Liver (tissue), 9 donors: ENCODE results near the gene CCR7. TPM values are rescaled to one million over a fixed set of nuclear protein-coding genes. Genes with fewer than 3 reads are reported as not detected.

Source experiments
- DNase-seq: peaks from one replicate; pipeline ENCODE4 v3.0.0-alpha.2; 2017; ENCODE audit warnings: low spot score
- H3K27ac ChIP-seq, 2 donors: one replicate each; pipeline ENCODE4 v1.7.0; 2013; ENCODE audit warnings: inconsistent platforms in 2 of 2, low read length in 2 of 2, control low read depth in 1 of 2, low read depth in 1 of 2, mild to moderate bottlenecking in 1 of 2
- H3K27me3 ChIP-seq, 4 donors: one replicate each; pipeline versions ENCODE4 v1.6.1 to v1.7.0; 2013; ENCODE audit warnings: low read length in 3 of 4, inconsistent platforms in 1 of 4, mild to moderate bottlenecking in 1 of 4, moderate library complexity in 1 of 4; ENCODE audit not compliant: control insufficient read depth in 4 of 4, insufficient read depth in 4 of 4
- H3K36me3 ChIP-seq, 4 donors: one replicate each; pipeline versions ENCODE4 v1.6.1 to v1.7.0; 2013; ENCODE audit warnings: low read length in 3 of 4, mild to moderate bottlenecking in 3 of 4, low read depth in 1 of 4, moderate library complexity in 1 of 4; ENCODE audit not compliant: control insufficient read depth in 4 of 4, insufficient read depth in 3 of 4
- H3K4me1 ChIP-seq, 4 donors: one replicate each; pipeline versions ENCODE4 v1.6.1 to v1.7.0; 2013; ENCODE audit warnings: low read length in 3 of 4, mild to moderate bottlenecking in 3 of 4, moderate library complexity in 1 of 4; ENCODE audit not compliant: control insufficient read depth in 4 of 4, insufficient read depth in 4 of 4
- H3K4me3 ChIP-seq, 3 donors: one replicate each; pipeline versions ENCODE4 v1.6.1 to v1.7.0; 2013; ENCODE audit warnings: low read length in 3 of 3, control low read depth in 1 of 3, low read depth in 1 of 3, mild to moderate bottlenecking in 1 of 3
- H3K9ac ChIP-seq, 2 donors: one replicate each; pipeline ENCODE4 v1.7.0; 2013; ENCODE audit warnings: low read length in 2 of 2, mild to moderate bottlenecking in 2 of 2, moderate library complexity in 2 of 2, control low read depth in 1 of 2, low read depth in 1 of 2
- H3K9me3 ChIP-seq, 4 donors: one replicate each; pipeline versions ENCODE4 v1.6.1 to v1.7.0; 2013; ENCODE audit warnings: low read length in 3 of 4; ENCODE audit not compliant: control insufficient read depth in 4 of 4
- ATF3 ChIP-seq: IDR thresholded peaks from 2 replicates; pipeline ENCODE4 v1.6.1; 2016; ENCODE audit warnings: antibody characterized with exemption
- CTCF ChIP-seq: fragments of 150-350 bp; IDR thresholded peaks from 2 replicates; pipeline ENCODE4 v1.5.1; 2017; ENCODE audit warnings: improper control_type of control experiment, low read depth, low read length; ENCODE audit not compliant: missing input control
- EGR1 ChIP-seq, 2 donors: IDR thresholded peaks; 2 replicates each; pipeline ENCODE4 v1.6.1; 2016 to 2018; ENCODE audit warnings: antibody characterized with exemption in 2 of 2, low read depth in 2 of 2
- FOXA2 ChIP-seq: IDR thresholded peaks from 2 replicates; pipeline ENCODE4 v1.6.1; 2016; ENCODE audit warnings: antibody characterized with exemption
- HNF4G ChIP-seq: IDR thresholded peaks from 2 replicates; pipeline ENCODE4 v1.6.1; 2016; ENCODE audit warnings: antibody characterized with exemption
- JUND ChIP-seq, 2 donors: IDR thresholded peaks; 2 replicates each; pipeline ENCODE4 v1.6.1; 2016; ENCODE audit warnings: antibody characterized with exemption in 2 of 2
- NR2F2 ChIP-seq: IDR thresholded peaks from 2 replicates; pipeline ENCODE4 v1.6.1; 2016; ENCODE audit warnings: antibody characterized with exemption
- RAD21 ChIP-seq, 2 donors: IDR thresholded peaks; 2 replicates each; pipeline ENCODE4 v1.6.1; 2016; ENCODE audit warnings: antibody characterized with exemption in 2 of 2, mild to moderate bottlenecking in 2 of 2
- REST ChIP-seq: IDR thresholded peaks from 2 replicates; pipeline ENCODE4 v1.6.1; 2016; ENCODE audit warnings: antibody characterized with exemption, mild to moderate bottlenecking
- RXRA ChIP-seq, 2 donors: IDR thresholded peaks; 2 replicates each; pipeline ENCODE4 v1.6.1; 2017 to 2018; ENCODE audit warnings: antibody characterized with exemption in 2 of 2, mild to moderate bottlenecking in 1 of 2
- SP1 ChIP-seq: IDR thresholded peaks from 2 replicates; pipeline ENCODE4 v1.6.1; 2018; ENCODE audit warnings: antibody characterized with exemption, mild to moderate bottlenecking
- TAF1 ChIP-seq: conservative IDR thresholded peaks from 2 replicates; pipeline ENCODE4 v1.6.1; 2016; ENCODE audit warnings: antibody characterized with exemption, mild to moderate bottlenecking
- YY1 ChIP-seq: IDR thresholded peaks from 2 replicates; pipeline ENCODE4 v1.6.1; 2016; ENCODE audit warnings: antibody characterized with exemption, mild to moderate bottlenecking
- WGBS: extraction: QIAGEN DNeasy Blood & Tissue Kit; methylation state at CpG from one replicate; pipeline ENCODE4 v1.1.7; 2013; 5-methylcytosine and 5-hydroxymethylcytosine counted together
- polyA plus RNA-seq, 2 donors: library from polyadenylated mRNA; stranded (reverse) in 1 of 2; unstranded in 1 of 2; fragments of 200-250 nt in 1 of 2; fragments of >200 nt in 1 of 2; fragmentation: Nextera tagmentation in 1 of 2; extraction: Ambion mirVana in 1 of 2; gene quantifications; one replicate each; pipeline versions ENCODE4 v1.2.1 to v1.2.3, GENCODE V29; 2013 to 2015
- total RNA-seq, 2 donors: library from RNA; depleted of rRNA; stranded (reverse); fragments of >200 nt; gene quantifications; one replicate each; pipeline ENCODE4 v1.2.3, GENCODE V29; 2014
- donor health status: healthy.
- donor health status: healthy.
- donor health status: healthy.
- donor health status: healthy.
- donor health status: healthy.

Gene CCR7
- total and polyA plus RNA-seq, 4 donors = 0.08 to 0.89 (median 0.28) TPM

- DNase-seq = no peak
- TF ChIP-seq YY1 (no peak), RAD21 (IDR thresholded peaks at IDR 0.05) (no peak), JUND (IDR thresholded peaks at IDR 0.05) (no peak), REST (no peak), RXRA (IDR thresholded peaks at IDR 0.05) (no peak), HNF4G (no peak), ATF3 (no peak), FOXA2 (no peak), EGR1 (IDR thresholded peaks at IDR 0.05; ENCODE audit: low read depth in 2 of 2) (no peak), CTCF (no peak), SP1 (no peak), NR2F2 (no peak), TAF1 (no peak)
- H3K27ac ChIP-seq = no peak overlapping the region
- no peaks in the 10 kb centered on the region for H3K9me3 ChIP-seq
- no peaks in the 10 kb centered on the region for H3K36me3 ChIP-seq
- H3K9ac ChIP-seq = no peak overlapping the region
- no peaks in the 10 kb centered on the region for H3K4me1 ChIP-seq
- WGBS = 94% methylated on average over 5 of the region's 5 CpGs
- no peak overlapping the region for H3K4me3 ChIP-seq
- no peaks in the 10 kb centered on the region for H3K27me3 ChIP-seq
Measured at GRCh38 chr17:40506786-40507185, 58.5 kb downstream of the CCR7 start.

Other genes with a start within 250 kb of the CCR7 start
- under 1 TPM; 0.47 to 0.59 TPM for gene GJD3, start 200.7 kb downstream of the CCR7 start, total RNA-seq
- under 1 TPM in 1 of 2 donors, not detected in 1; 0.48 TPM for gene GJD3, start 200.7 kb downstream of the CCR7 start, polyA plus RNA-seq
- gene TOP2A, start 147.6 kb downstream of the CCR7 start, total RNA-seq = 100 to 1,000 TPM in 1 of 2 donors, under 1 TPM in 1; 0.08 to 102 TPM
- 1 to 10 TPM; 1.9 to 5.2 TPM for gene TOP2A, start 147.6 kb downstream of the CCR7 start, polyA plus RNA-seq
- gene IGFBP4, start 122.0 kb downstream of the CCR7 start, total RNA-seq = 100 to 1,000 TPM in 1 of 2 donors, 10 to 100 TPM in 1; 74.1 to 297 TPM
- gene IGFBP4, start 122.0 kb downstream of the CCR7 start, polyA plus RNA-seq = 100 to 1,000 TPM; 179 to 649 TPM
- gene TNS4, start 63.8 kb downstream of the CCR7 start, total RNA-seq = under 1 TPM in 1 of 2 donors, not detected in 1; 0.08 TPM
- not detected for gene TNS4, start 63.8 kb downstream of the CCR7 start, polyA plus RNA-seq
- 10 to 100 TPM; 33.8 to 38.9 TPM for gene SMARCE1, start 82.3 kb upstream of the CCR7 start, total RNA-seq
- 10 to 100 TPM; 25.0 to 40.8 TPM for gene SMARCE1, start 82.3 kb upstream of the CCR7 start, polyA plus RNA-seq
- gene KRT222, start 99.7 kb upstream of the CCR7 start, total RNA-seq = 1 to 10 TPM; 2.7 to 5.6 TPM
- 1 to 10 TPM; 1.9 to 3.1 TPM for gene KRT222, start 99.7 kb upstream of the CCR7 start, polyA plus RNA-seq
- gene KRT24, start 138.3 kb upstream of the CCR7 start, total RNA-seq = not detected
- gene KRT24, start 138.3 kb upstream of the CCR7 start, polyA plus RNA-seq = not detected
- gene KRT25, start 189.9 kb upstream of the CCR7 start, total RNA-seq = not detected
- not detected for gene KRT25, start 189.9 kb upstream of the CCR7 start, polyA plus RNA-seq
- not detected for gene KRT26, start 206.7 kb upstream of the CCR7 start, total RNA-seq
- not detected for gene KRT26, start 206.7 kb upstream of the CCR7 start, polyA plus RNA-seq
- gene KRT27, start 217.1 kb upstream of the CCR7 start, total RNA-seq = not detected
- gene KRT27, start 217.1 kb upstream of the CCR7 start, polyA plus RNA-seq = not detected
- not detected for gene KRT28, start 234.5 kb upstream of the CCR7 start, total RNA-seq
- gene KRT28, start 234.5 kb upstream of the CCR7 start, polyA plus RNA-seq = not detected